CD14-positive monocyte (primary cell): Measurements from ENCODE around the gene SDE2. TPM values are rescaled to one million over a fixed set of nuclear protein-coding genes. Genes with fewer than 3 reads are reported as not detected.

Experiments used
- DNase-seq, 3 donors: peaks; one replicate each; pipeline ENCODE4 v3.0.0-alpha.2; 2011 to 2022
- H2AFZ ChIP-seq: 2 replicates; pipeline ENCODE4 v1.6.0; 2012; ENCODE audit warnings: mild to moderate bottlenecking, low read depth, low read length, inconsistent platforms; ENCODE audit not compliant: insufficient read depth, poor library complexity, severe bottlenecking
- H3K27ac ChIP-seq, 2 donors: 1 replicate in 1 of 2; 2 replicates in 1 of 2; pipeline ENCODE4 v1.5.1; 2012 to 2013; ENCODE audit warnings: low read length in 2 of 2, control low read depth in 1 of 2, inconsistent platforms in 1 of 2, low read depth in 1 of 2, mild to moderate bottlenecking in 1 of 2
- H3K27me3 ChIP-seq, 2 donors: one replicate each; pipeline versions ENCODE4 v1.6.0 to v1.6.1; 2011 to 2013; ENCODE audit warnings: low read length in 2 of 2; ENCODE audit not compliant: control insufficient read depth in 2 of 2, insufficient read depth in 2 of 2
- H3K36me3 ChIP-seq, 2 donors: replicated peaks in 1 of 2; 1 replicate in 1 of 2; 2 replicates in 1 of 2; pipeline versions ENCODE4 v1.5.1 to v1.6.1; 2012 to 2013; ENCODE audit warnings: low read length in 2 of 2, control low read depth in 1 of 2, inconsistent platforms in 1 of 2, mild to moderate bottlenecking in 1 of 2; ENCODE audit not compliant: insufficient read depth in 2 of 2, control insufficient read depth in 1 of 2
- H3K4me1 ChIP-seq, 2 donors: 1 replicate in 1 of 2; 2 replicates in 1 of 2; pipeline versions ENCODE4 v1.5.1 to v1.6.1; 2012 to 2013; ENCODE audit warnings: low read length in 2 of 2, control low read depth in 1 of 2, inconsistent platforms in 1 of 2, mild to moderate bottlenecking in 1 of 2, moderate library complexity in 1 of 2; ENCODE audit not compliant: insufficient read depth in 2 of 2, control insufficient read depth in 1 of 2
- H3K4me2 ChIP-seq: replicated peaks from 2 replicates; pipeline ENCODE3; 2012; ENCODE audit warnings: low read length, moderate library complexity, mild to moderate bottlenecking; ENCODE audit not compliant: poor library complexity, severe bottlenecking; ENCODE audit errors: extremely low read depth
- H3K4me3 ChIP-seq, 3 experiments: fragments of 200-600 bp in 1 of 3; sonication (generic) in 1 of 3; replicated peaks in 1 of 3; 1 replicate in 2 of 3; 2 replicates in 1 of 3; pipeline ENCODE4 v1.5.1; 2011 to 2013; ENCODE audit warnings: low read length in 3 of 3, mild to moderate bottlenecking in 3 of 3, control low read depth in 2 of 3, low read depth in 2 of 3, inconsistent platforms in 1 of 3, moderate library complexity in 1 of 3
- H3K79me2 ChIP-seq: 2 replicates; pipeline ENCODE4 v1.6.0; 2012; ENCODE audit warnings: mild to moderate bottlenecking, control low read depth, inconsistent platforms, low read length, moderate library complexity; ENCODE audit not compliant: insufficient read depth
- H3K9ac ChIP-seq: 2 replicates; pipeline ENCODE4 v1.6.0; 2017; ENCODE audit warnings: low read length, mild to moderate bottlenecking; ENCODE audit not compliant: insufficient read depth, poor library complexity, severe bottlenecking
- H3K9me3 ChIP-seq, 2 donors: replicated peaks in 1 of 2; 1 replicate in 1 of 2; 2 replicates in 1 of 2; pipeline versions ENCODE4 v1.5.1 to v1.6.1; 2012 to 2013; ENCODE audit warnings: low read length in 2 of 2, control low read depth in 1 of 2; ENCODE audit not compliant: control insufficient read depth in 1 of 2, insufficient read depth in 1 of 2
- H4K20me1 ChIP-seq: 2 replicates; pipeline ENCODE4 v1.6.0; 2012; ENCODE audit warnings: mild to moderate bottlenecking, low read length, control low read depth, moderate library complexity; ENCODE audit not compliant: insufficient read depth
- H3K27ac Mint-ChIP-seq, 7 donors: one replicate each; pipeline ENCODE4 v1.8.0; 2020; ENCODE audit warnings: mild to moderate bottlenecking in 7 of 7, mixed read lengths in 7 of 7, moderate library complexity in 6 of 7, inconsistent platforms in 2 of 7
- H3K27me3 Mint-ChIP-seq, 3 donors: one replicate each; pipeline ENCODE4 v1.8.0; 2021 to 2022; ENCODE audit warnings: low read depth in 3 of 3, mild to moderate bottlenecking in 3 of 3, mixed read lengths in 3 of 3, moderate library complexity in 3 of 3, inconsistent platforms in 1 of 3
- H3K36me3 Mint-ChIP-seq, 2 donors: one replicate each; pipeline ENCODE4 v1.8.0; 2020; ENCODE audit warnings: mixed read lengths in 2 of 2, inconsistent platforms in 1 of 2, mild to moderate bottlenecking in 1 of 2
- H3K4me1 Mint-ChIP-seq: one replicate; pipeline ENCODE4 v1.8.0; 2020; ENCODE audit warnings: mild to moderate bottlenecking, mixed read lengths
- H3K4me3 Mint-ChIP-seq, 2 donors: one replicate each; pipeline ENCODE4 v1.8.0; 2020; ENCODE audit warnings: mild to moderate bottlenecking in 2 of 2, mixed read lengths in 2 of 2, moderate library complexity in 1 of 2
- H3K9me3 Mint-ChIP-seq, 7 donors: one replicate each; pipeline ENCODE4 v1.8.0; 2020 to 2022; ENCODE audit warnings: mixed read lengths in 7 of 7, mild to moderate bottlenecking in 6 of 7, moderate library complexity in 6 of 7, inconsistent platforms in 2 of 7
- WGBS: methylation state at CpG from one replicate; pipeline ENCODE4 v1.1.5; 2013; ENCODE audit warnings: missing lambda C conversion rate; ENCODE audit not compliant: insufficient coverage; 5-methylcytosine and 5-hydroxymethylcytosine counted together
- intact Hi-C, 2 donors: fragments of 100-400 bp; cut with micrococcal nuclease; formaldehyde crosslinking; loops; one replicate each; pipeline versions ENCODE4 v1.15.0 to v1.15.1; 2023
- polyA plus RNA-seq, 3 donors: library from polyadenylated mRNA; depleted of rRNA in 1 of 3; unstranded in 2 of 3; stranded (reverse) in 1 of 3; fragments of 300-500 nt in 2 of 3; fragments of >200 nt in 1 of 3; fragmentation: Illumina TruSeq in 2 of 3; gene quantifications; 1 replicate in 2 of 3; 2 replicates in 1 of 3; pipeline ENCODE4 v1.2.3, GENCODE V29; 2012 to 2021
- TF ChIP-seq, protein P1 (sequence below): fragments of 200-600 bp; IDR thresholded peaks from one replicate; pipeline ENCODE4 v1.8.0; 2022; ENCODE audit warnings: antibody characterized with exemption, mild to moderate bottlenecking

SDE2 gene
- polyA plus RNA-seq, 3 donors, result 6.8 to 18.0 (median 8.4) TPM

DNA sequence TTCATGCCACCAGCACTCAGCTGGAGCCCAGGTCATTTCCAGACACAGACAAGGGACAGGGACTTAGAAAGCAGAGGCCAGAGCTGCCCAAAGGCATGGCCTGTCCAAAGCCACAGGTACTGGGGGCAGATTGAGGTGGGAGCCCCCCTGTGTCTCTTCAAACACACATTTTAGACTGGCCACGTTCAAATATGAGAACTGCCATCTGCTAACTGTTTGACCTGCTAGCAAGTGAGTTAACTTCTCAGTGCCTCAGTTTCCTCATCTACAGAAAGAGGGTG is 57.3 kb downstream of the SDE2 start:
- no peak overlapping the region for H3K9ac ChIP-seq
- WGBS, result no CpG with 5 or more reads among the region's 1 CpG
- H3K9me3 Mint-ChIP-seq, result no peaks in the 10 kb centered on the region
- no peak overlapping the region for H3K4me3 ChIP-seq
- H3K27ac Mint-ChIP-seq, result no peak overlapping the region
- peaks cover 2 to 9% (median 7%) of the 10 kb centered on the region in 3 donors for H3K27me3 Mint-ChIP-seq
- H4K20me1 ChIP-seq, result no peaks in the 10 kb centered on the region
- no peaks in the 10 kb centered on the region for H3K27me3 ChIP-seq
- TF ChIP-seq, protein P1, sequence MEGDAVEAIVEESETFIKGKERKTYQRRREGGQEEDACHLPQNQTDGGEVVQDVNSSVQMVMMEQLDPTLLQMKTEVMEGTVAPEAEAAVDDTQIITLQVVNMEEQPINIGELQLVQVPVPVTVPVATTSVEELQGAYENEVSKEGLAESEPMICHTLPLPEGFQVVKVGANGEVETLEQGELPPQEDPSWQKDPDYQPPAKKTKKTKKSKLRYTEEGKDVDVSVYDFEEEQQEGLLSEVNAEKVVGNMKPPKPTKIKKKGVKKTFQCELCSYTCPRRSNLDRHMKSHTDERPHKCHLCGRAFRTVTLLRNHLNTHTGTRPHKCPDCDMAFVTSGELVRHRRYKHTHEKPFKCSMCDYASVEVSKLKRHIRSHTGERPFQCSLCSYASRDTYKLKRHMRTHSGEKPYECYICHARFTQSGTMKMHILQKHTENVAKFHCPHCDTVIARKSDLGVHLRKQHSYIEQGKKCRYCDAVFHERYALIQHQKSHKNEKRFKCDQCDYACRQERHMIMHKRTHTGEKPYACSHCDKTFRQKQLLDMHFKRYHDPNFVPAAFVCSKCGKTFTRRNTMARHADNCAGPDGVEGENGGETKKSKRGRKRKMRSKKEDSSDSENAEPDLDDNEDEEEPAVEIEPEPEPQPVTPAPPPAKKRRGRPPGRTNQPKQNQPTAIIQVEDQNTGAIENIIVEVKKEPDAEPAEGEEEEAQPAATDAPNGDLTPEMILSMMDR, result no peak
- peaks cover 8% of the 10 kb centered on the region for H3K4me1 Mint-ChIP-seq
- H3K27ac ChIP-seq, result no peak overlapping the region
- H3K36me3 Mint-ChIP-seq, result no peaks in the 10 kb centered on the region
- H2AFZ ChIP-seq, result no peak overlapping the region
- no peaks in the 10 kb centered on the region for H3K9me3 ChIP-seq
- no peaks in the 10 kb centered on the region for H3K79me2 ChIP-seq
- H3K4me3 Mint-ChIP-seq, result no peak overlapping the region
- intact Hi-C loops, result no loop called here
- no peak for DNase-seq
- H3K4me1 ChIP-seq, result no peaks in the 10 kb centered on the region
- H3K36me3 ChIP-seq, result no peaks in the 10 kb centered on the region
- no peak overlapping the region for H3K4me2 ChIP-seq

DNA sequence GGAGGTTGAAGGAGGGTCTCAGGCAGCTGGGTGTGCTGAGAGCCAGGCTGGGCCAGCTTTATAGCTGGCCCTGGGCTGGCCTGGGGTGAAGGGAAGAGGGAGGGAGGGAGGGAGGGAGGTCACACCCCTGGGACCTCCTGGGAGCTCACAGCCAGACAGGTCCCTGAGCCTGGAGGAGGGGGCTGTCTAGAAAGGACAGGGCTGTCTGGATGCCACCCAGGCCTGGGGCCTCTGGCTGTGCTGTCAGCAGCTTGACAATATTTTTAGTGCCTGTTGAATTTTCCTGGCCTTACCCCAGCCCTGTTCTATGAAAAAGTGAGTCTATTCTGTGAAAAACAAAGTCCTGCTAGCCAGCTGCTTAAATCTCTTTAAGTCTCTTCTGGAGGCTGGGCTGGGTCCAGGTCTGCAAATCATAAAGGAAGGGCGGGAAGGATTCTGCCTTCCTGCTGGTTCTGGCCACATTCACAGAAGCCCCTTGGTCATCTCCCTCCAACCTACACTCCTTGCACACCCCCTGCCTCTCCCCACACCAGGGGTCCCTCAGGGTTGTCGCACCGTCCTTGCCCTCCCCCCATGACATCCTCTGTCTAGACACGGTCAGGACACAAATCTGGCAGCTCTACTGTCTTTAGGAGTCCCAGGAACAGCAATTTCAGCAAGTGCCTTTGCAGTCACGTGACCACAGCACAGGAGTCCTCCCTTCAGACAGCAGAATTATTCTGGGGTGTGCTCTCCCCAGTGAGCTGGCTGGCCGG is 57.8 kb downstream of the SDE2 start, which contains the start of gene LEFTY2:
LEFTY2 (minus strand) TSS at position 34 of the 755 bp plus-strand sequence. CDS start 80 bp downstream, outside the sequence.
- H3K27ac ChIP-seq, result no peak within 1 kb of the TSS
- DNase-seq, result no peak
- no peaks in the 10 kb centered on the region for H3K27me3 ChIP-seq
- H3K4me2 ChIP-seq, result no peak within 1 kb of the TSS
- no peaks in the 10 kb centered on the region for H3K79me2 ChIP-seq
- H3K27me3 Mint-ChIP-seq, result peaks cover 2 to 7% (median 7%) of the 10 kb centered on the region in 3 donors
- TF ChIP-seq, protein P1, result no peak
- H3K9me3 Mint-ChIP-seq, result no peaks in the 10 kb centered on the region
- H4K20me1 ChIP-seq, result no peaks in the 10 kb centered on the region
- intact Hi-C loops, result no loop called here
- no peak within 1 kb of the TSS for H3K27ac Mint-ChIP-seq
- no peak within 1 kb of the TSS for H3K9ac ChIP-seq
- H3K9me3 ChIP-seq, result no peaks in the 10 kb centered on the region
- H3K4me1 ChIP-seq, result no peaks in the 10 kb centered on the region
- H3K4me1 Mint-ChIP-seq, result peaks cover 8% of the 10 kb centered on the region
- H3K4me3 Mint-ChIP-seq, result no peak within 1 kb of the TSS
- H3K36me3 ChIP-seq, result no peaks in the 10 kb centered on the region
- no peaks in the 10 kb centered on the region for H3K36me3 Mint-ChIP-seq
- H3K4me3 ChIP-seq, result no peak within 1 kb of the TSS
- H2AFZ ChIP-seq, result no peak within 1 kb of the TSS
- WGBS, result 92% methylated on average over 5 of the region's 6 CpGs
